Left cardiac atrium (tissue), 4 donors: ENCODE measurements around the gene DDX18. TPM values are rescaled to one million over a fixed set of nuclear protein-coding genes. Genes with fewer than 3 reads are reported as not detected.
"Not testable (repeated sequence)": the region's sequence is repeated elsewhere in the genome, so short reads cannot be mapped to it uniquely, and the experiment has no call there.

Experiments
- ATAC-seq, 2 donors: fragments of 200-7000 bp; cut with Tn5 transposase; one replicate each; pipeline ENCODE4 v1.9.1; 2020; ENCODE audit warnings: mild to moderate bottlenecking in 2 of 2, moderate library complexity in 2 of 2
- DNase-seq: peaks from one replicate; pipeline ENCODE4 v3.0.0-alpha.2; 2020
- intact Hi-C, 2 donors: fragments of 100-400 bp; cut with DNase I; formaldehyde crosslinking; loops; one replicate each; pipeline versions ENCODE4 v1.14.1 to v1.15.1; 2022 to 2023
- long read RNA-seq: library from polyadenylated mRNA; unstranded; transcript quantifications from one replicate; pipeline ENCODE4 v2.0.0, GENCODE V29; 2021
- total RNA-seq, 2 donors: library from RNA; stranded (reverse); fragmentation: NEBNext Ultra II Directional; extraction: Animal tissue kit (Norgen Biotek cat#: 25700); gene quantifications; one replicate each; pipeline ENCODE4 v1.2.1, GENCODE V29; 2021
- donor health status: DM: no; HTN: yes; CAD: no.
- donor health status: DM: no; HTN: yes; CAD: no; lungs with severe emphysema.
- donor health status: DM: yes; HTN: yes; CAD: no.
- donor health status: Dilated cardiomyopathy.

DDX18 gene
- 10 to 100 TPM; 29.5 to 42.4 TPM for total RNA-seq
- long read RNA-seq, transcript DDX18-201 (14 exons, 3,796 nt): major isoform, 7 of 11 reads
- long read RNA-seq, partial matches to known transcripts: 2 of 11 reads
- long read RNA-seq, other reads (novel, unspliced or antisense): 2 of 11 reads

GRCh38 chr2:117814417-117815264 lies at the start of gene DDX18:
TSS of gene DDX18 (plus strand) at chr2:117814691. CDS start at chr2:117814778, 87 bp downstream.
- DNase-seq (peak; percentile 98), ATAC-seq (peak; percentile 97 to 99)
- intact Hi-C loops: no loop called here

DNA sequence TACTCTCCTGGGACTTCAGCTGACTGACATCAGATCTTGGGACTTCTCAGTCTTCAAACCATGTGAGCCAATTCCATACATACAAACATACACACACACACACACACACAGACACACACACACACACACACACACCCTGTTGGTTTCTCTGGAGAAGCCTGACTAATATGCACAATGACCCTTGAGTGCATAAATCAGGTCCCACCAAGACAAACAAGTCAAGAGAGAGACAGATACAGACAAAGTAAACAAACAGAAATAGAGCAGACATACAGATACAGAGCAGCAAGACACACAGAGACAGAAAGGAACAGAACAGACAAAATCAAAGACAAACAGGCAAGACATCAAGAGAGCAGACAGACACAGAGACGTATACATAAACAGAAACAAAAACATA lies 43.8 kb upstream of the DDX18 start:
- no peak for DNase-seq
- intact Hi-C loops: no loop called here

GRCh38 chr2:117771969-117772630 lies 42.4 kb upstream of the DDX18 start:
- DNase-seq (no peak), ATAC-seq (no peak)
- intact Hi-C loops: no loop called here

More for the DNA sequence above, 43.8 kb upstream of the DDX18 start:
- ATAC-seq: no peak

- DNase-seq: no peak
- no peak for ATAC-seq
- intact Hi-C loops: no loop called here
Measured at GRCh38 chr2:117774716-117775115, 39.8 kb upstream of the DDX18 start.

- intact Hi-C loops: no loop called here
- ATAC-seq: no peak
- DNase-seq: no peak
Measured at GRCh38 chr2:117775703-117776219, 38.7 kb upstream of the DDX18 start.

- DNase-seq (no peak), ATAC-seq (no peak)
- intact Hi-C loops: no loop called here
Measured at GRCh38 chr2:117776888-117777287, 37.6 kb upstream of the DDX18 start.

GRCh38 chr2:117785740-117786139 lies 28.8 kb upstream of the DDX18 start:
- intact Hi-C loops: loop anchor here in 1 of 2 donors (10.0 kb wide), 1 partner anchor 311 kb away; no protein-coding TSS in a partner anchor
- ATAC-seq (no peak), DNase-seq (no peak)

DNA sequence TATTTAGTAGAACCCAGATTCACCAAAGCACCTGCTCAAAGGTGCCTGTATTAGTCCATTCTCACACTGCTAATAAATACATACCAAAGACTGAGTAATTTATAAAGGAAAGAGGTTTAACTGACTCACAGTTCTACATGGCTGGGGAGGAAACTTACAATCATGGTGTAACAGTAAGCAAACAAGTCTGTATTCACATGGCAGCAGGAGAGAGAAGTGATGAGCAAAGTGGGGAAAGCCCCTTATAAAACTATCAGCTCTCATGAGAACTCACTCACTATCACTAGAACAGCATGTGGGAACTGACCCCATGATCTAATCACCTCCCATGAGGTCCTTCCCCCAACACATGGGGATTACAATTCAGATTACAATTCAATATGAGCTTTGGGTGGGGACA lies 28.0 kb upstream of the DDX18 start:
- intact Hi-C loops: loop anchor here in 1 of 2 donors (10.0 kb wide), 1 partner anchor 312 kb away; no protein-coding TSS in a partner anchor
- no peak for ATAC-seq
- DNase-seq: no peak

DNA sequence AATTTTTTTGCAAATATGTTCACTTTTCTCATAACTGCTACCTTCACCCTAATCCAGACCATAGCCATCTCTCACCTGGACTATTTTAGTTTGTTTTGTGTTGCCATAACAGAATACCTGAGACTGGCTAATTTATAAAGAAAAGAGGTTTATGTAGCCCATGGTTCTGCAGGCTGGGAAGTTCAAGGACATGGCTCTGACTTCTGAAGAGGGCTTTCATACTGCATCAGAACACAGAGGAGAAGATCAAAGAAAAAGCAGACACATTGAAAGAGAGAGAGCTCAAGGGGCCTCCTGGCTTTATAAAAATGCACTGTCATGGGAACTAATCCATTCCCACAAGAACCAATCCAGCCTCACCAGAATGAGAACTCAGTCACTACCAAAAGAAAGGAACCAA lies 25.0 kb upstream of the DDX18 start:
- ATAC-seq (no peak), DNase-seq (no peak)
- intact Hi-C loops: loop anchor here in 1 of 2 donors (10.0 kb wide), 1 partner anchor 315 kb away; no protein-coding TSS in a partner anchor

GRCh38 chr2:117794668-117795067 lies 19.8 kb upstream of the DDX18 start:
- no peak for ATAC-seq
- DNase-seq: no peak
- intact Hi-C loops: no loop called here

DNA sequence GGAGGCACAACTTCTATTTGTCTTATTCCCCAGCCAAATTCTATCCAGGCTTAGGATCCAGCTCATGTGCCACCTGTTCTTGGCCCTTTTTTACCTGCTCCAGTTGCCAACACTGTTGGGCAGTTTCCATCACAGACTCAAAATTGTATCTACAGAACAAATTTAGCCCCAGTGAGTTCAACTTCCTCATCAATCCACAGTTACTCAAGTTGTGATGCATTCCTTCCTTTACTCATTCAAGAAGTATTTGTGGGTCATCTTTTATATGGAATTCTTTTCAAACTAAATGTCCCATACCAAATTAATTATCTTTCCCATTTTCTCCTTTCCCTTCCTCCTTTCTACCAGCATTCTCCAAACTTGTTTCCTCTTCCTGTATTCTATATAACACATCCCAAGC lies 12.7 kb upstream of the DDX18 start:
- no peak for DNase-seq
- intact Hi-C loops: no loop called here
- ATAC-seq: no peak

DNA sequence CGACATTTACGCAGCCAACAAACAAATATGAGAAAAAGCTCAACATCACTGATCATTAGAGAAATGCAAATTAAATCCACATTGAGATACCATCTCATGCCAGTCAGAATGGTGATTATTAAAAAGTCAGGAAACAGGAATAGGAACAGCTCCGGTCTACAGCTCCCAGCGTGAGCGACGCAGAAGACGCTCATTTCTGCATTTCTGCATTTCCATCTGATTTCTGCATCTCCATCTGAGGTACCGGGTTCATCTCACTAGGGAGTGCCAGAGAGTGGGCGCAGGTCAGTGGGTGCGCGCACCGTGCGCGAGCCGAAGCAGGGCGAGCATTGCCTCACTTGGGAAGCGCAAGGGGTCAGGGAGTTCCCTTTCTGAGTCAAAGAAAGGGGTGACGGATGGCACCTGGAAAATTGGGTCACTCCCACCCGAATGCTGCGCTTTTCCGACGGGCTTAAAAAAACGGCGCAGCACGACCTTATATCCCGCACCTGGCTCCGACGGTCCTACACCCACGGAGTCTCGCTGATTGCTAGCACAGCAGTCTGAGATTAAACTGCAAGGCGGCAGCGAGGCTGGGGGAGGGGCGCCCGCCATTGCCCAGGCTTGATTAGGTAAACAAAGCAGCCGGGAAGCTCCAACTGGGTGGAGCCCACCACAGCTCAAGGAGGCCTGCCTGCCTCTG lies 10.7 kb upstream of the DDX18 start:
- DNase-seq, intact Hi-C loops, ATAC-seq: not testable (repeated sequence)

DNA sequence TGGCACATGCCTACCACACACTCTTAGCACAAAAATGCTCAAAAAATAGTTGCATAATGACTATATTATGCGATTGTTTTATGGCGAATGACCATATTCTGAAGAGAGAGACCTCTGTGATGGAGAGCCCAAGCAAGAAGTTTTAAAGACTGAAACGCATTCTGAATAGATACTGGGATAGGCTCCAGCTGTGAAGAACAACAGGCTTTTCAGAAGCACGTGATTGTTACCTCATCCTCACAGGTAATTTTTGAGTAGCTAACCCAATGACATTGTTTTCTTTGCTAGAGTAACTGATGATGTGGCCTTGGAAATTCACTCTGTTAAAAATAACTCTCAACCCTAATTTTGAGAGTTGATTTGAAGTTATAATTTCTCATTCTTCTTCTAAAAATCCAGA lies 2.0 kb upstream of the DDX18 start:
- DNase-seq (no peak), ATAC-seq (no peak)
- intact Hi-C loops: no loop called here

DNA sequence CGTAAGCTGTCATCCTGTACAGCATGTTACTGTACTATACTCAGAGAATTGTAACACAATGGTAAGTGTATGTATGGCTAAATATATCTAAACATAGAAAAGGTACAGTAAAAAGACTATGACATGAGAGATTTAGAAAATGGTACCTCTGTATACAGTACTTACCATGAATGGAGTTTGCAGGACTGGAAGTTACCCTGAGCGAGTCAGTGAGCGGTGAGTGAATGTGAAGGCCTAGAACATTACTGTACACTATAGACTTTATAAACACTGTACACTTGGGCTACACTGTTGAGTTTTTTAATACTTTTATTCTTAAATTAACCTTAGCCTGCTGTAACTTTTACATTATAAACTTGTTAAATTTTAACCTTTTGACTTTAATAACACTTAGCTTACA lies 1.5 kb downstream of the DDX18 start:
- intact Hi-C loops: no loop called here
- ATAC-seq (no peak), DNase-seq (no peak)

- ATAC-seq: no peak
- no peak for DNase-seq
- intact Hi-C loops: no loop called here
Measured at GRCh38 chr2:117818921-117819320, 4.4 kb downstream of the DDX18 start.

DNA sequence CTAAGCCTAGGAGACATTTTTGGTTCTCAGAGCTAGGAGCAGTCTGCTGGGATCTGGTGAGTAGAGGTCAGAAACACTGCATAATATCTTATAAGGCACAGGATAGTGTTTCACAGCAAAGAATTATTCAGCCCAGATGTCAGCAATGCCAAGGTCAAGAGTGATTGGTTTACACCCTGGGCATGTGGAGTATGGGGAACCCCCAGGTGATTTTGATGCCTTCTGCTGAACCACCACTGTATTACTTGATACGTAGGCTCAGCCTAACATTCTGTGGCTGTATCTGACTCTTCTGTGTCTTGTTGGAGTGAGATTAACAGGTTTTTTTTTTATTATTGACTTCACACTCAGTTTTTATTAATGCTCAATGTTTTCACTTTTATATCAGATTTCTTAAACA lies 6.0 kb downstream of the DDX18 start:
- ATAC-seq: no peak
- DNase-seq: no peak
- intact Hi-C loops: no loop called here

GRCh38 chr2:117825437-117825836 lies 10.9 kb downstream of the DDX18 start:
- ATAC-seq: no peak
- no peak for DNase-seq
- intact Hi-C loops: no loop called here

GRCh38 chr2:117827464-117827863 lies 13.0 kb downstream of the DDX18 start:
- intact Hi-C loops: not testable (repeated sequence)

DNA sequence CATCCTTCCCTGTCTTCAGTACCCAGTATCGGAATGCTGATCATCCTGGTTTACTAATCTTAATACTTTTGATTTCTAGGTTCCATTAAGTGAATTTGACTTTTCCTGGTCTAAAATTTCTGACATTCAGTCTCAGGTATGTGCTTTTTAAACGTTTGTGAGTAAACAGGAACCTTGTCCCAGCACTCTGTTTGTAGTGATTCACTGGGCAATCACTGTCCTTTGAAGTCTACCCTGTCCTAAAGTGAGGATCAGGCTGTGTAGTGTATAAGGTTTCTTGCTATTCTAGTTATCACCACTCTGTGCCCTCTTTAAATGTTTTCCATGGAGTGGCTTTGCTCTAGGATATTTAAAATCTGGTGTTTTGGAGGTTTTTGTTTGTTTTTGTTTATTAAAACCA lies 14.4 kb downstream of the DDX18 start:
- no peak for ATAC-seq
- intact Hi-C loops: no loop called here
- no peak for DNase-seq

More at GRCh38 chr2:117827464-117827863, 13.0 kb downstream of the DDX18 start:
- DNase-seq, ATAC-seq: not testable (repeated sequence)
